GOT3 (cell line): ENCODE results near the gene HDHD2.

Experiments used
- DNase-seq: peaks from one replicate; lab custom pipeline; 2025; ENCODE audit warnings: mixed read lengths; lab: John Stamatoyannopoulos, UW

Gene HDHD2

DNA sequence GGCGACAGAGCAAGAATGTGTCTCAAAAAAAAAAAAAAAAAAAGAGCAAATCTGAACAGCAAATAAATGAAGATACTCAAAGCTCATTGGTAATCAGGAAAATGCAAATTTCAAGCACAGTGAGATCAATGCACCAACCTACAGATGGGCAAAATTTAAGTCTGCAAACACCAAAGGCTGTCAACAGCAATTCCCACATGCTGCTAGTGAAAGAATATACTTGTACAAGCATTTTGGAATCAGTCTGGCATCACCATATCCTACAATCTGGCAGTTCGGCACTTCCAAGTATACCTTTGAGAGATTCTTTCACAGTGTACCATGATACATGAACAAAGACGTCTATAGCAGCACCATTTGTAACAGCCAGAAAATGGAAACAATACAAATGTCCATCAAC, 4.1 kb downstream of the HDHD2 start:
- DNase-seq: no peak

DNA sequence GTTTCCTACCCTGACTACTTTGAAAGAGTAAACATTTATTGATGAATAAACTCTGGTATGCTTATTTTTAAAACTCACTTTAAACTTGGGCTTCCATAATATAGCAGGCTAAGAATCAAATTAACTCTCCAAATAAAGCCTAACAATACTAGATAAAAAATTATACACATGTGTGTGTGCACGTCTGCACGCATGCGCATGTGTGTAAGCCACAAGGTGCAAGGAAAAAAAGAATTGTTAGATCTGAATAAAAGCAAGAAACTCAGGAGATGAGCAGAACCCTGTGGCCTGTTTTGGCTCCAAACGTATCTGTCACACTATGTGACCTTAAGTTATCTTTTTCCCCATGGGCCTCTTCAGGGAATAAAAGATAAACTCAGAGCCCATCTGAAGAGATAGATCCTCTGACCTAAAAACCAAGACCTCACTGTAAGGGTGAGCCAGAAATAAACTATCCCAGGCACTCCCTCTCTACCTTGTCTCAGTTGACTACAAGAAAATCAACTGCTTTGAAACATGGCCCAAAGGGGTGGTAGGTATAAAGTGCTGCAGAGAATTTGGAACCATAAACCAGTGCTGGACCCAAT, 6.3 kb downstream of the HDHD2 start:
- DNase-seq: no peak

DNA sequence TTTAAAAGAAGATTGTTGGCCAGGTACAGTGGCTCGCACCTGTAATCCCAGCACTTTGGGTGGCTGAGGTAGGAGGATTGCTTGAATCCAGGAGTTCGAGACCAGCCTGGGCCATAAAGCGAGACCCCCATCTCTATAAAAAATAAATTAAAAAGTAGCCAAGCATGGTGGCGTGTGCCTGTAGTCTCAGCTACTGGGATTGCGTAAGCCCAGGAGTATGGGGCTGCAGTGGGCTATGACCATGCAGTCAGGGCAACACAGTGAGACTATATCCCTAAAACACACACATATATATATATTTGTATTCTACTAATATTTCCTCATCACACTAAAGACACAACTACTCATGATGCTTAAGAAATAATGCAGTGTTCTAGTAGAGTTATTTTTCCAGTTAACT, 7.1 kb downstream of the HDHD2 start:
- no peak for DNase-seq

DNA sequence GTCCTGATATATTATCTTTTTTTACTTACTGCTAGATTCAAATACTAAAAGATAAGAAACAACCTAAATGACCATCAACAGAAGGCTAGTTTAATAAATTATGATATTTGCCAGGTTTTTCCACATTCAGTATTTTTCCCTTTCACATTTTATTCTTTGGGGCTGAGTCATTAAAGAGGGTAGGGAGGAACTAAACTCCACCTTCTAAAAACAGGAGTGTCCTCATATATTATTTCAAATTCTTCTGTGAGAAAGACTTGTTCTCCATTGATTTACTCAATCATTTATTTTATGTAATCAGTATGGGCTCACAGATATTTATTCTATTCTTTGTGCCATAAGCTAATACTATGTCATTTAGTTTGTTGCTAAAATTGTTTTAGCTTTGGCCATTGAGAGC, 9.0 kb downstream of the HDHD2 start:
- DNase-seq: no peak

DNA sequence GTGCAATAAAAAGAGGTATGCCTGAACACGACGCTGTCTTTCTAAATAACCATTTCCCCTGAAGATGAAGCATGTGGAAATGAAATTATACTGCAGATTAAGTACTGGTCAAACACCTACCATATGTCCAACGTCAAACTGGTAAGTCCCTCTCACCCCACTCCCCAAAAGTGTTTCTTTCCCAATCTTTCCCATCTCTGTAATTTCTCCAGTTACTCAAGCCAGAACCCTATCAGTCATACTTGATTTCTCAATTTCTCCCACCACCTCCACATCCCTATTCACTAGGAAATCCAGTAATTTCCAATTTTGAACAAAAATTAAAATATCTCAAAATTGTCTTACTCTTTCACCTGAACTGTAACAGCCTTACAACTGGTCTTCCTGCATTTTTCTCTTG, 29.2 kb downstream of the HDHD2 start:
- no peak for DNase-seq

DNA sequence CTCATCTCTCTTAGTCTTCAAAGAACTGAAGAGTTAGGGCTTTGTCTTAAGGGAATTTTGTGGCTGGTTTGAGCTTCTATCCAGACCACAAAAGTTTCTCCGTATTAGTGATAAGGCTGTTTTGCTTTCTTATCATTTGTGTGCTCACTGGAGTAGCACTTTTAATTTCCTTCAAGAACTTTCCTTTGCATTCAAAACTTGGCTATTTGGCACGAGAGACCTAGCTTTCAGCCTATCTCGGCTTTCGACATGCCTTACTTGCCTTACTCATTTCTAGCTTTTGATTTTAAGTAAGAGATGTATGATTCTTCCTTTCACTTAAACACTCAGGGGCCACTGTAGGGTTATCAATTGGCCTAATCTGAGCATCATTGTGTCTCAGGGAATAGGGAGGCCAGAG, 29.9 kb downstream of the HDHD2 start:
- DNase-seq: no peak

DNA sequence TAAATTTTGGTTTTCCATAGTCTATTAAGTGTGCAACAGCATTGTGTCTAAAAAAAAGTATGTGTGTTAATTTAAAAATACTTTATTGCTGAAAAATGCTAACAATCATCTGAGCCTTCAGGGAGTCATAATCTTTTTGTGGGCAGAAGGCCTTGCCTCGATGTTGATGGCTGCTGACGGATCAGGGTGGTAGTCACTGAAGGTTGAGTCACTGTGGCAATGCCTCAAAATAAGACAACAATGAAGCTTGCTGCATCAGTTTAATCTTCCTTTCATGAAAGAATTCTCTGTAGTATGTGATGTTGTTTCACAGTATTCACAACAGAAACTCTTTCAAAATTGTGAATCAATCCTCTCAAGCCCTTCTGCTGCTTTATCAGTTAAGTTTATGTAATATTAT, 31.3 kb downstream of the HDHD2 start:
- no peak for DNase-seq

DNA sequence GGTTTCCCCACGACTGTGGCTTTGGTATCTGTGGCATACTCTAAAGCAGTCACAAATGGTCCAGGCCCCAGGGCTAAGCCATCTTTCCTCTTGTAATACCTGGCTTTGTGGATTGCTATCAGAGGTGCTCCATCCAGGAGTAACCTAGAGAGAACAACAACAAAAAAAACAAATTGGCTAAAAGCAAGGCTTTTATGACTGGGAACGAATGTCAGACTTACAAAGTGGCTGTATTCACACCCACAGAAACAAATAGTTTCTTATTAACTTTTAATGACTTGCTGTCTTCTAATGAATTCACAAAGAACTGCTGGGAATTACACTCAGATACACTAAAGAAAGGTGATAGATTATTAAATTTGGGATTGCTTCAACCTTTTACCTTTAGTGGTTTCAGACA, 35.1 kb downstream of the HDHD2 start:
- DNase-seq: no peak

DNA sequence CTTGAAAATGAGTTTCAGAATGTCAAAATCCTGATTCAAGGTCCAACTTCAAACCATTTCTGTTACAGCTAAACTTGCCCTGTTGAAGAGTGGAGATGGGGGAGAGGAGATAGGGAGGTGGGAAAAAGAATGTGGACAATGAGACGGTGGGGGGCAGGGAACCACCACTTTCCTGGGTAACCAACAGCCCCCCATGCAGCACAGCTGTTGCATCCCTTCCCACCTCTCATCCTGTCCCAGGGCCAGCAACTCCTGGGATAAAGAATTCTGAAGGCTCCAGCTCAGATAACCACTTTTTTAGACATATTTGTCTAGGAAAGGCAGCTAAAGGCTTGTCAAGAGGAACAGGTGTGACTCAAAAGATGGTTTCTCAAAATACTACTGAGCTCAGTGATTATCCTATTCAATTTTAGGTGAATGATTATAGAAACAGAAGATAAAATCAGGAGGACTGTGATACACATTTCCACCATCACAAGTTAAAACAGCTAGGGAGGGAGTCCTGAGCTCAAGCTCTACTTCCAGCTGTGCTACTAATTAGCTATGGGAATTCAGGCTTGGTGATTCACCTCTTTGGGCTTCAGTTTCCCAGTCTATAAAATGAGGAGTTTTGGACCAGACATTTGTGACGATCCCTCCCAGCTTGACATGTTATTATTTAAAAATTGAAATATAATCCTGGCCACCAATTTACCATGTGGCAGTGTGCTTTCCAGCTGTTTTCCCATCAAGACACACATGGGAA, 36.3 kb downstream of the HDHD2 start:
- DNase-seq: no peak

DNA sequence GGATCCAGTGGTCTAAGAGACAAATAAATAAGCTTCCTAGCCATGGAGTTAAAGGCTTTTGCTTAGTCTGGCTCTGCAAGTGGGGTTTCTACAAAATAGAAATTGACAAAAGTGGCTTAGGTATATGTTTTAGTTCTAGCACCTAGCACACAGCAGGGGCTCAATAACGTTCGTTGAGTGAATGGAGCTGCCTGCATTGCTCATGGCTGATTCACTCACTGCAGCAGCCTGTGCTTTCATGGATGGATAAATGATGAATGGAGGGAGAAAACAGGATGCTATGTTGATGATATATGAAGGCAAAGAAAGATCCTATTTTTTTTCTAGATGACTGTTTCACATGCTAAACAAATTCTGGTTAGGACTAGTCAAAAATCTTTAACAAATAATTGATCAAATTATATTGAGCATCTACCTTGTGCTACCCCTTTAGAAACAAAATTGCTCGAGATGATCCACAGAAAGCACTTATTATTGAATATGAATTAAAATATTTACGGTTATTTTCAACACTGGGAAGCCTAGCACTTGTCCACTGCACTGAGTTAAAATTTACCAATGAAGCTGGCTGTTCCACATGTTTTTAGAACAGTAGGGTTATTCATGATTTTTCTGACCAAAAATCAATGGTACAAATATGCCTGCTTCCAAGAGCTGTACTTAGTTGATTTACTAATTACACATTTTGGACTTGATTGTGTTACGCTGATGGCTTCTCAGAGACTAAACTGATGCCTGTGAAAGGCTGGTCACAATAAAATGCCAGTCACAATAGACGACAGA, 39.6 kb downstream of the HDHD2 start:
- DNase-seq: no peak

DNA sequence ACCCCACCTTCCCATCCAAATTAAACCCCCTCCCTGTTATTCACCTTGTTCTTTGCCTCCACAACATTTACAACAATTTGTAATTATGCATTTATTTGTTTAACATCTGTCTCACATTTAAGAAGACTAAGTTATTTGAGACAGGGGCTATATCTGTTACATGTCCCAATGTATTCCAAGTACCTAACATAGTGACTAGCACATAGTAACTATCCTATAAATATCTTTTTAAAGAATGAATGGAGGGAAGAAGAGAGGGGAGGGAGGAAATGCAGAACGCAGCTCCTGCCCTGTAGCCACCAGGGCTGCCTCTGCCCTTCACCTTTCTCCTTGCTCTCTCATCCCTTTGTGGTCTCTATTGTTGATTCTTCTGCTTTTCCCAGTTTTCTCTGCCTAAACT, 40.6 kb downstream of the HDHD2 start:
- no peak for DNase-seq

DNA sequence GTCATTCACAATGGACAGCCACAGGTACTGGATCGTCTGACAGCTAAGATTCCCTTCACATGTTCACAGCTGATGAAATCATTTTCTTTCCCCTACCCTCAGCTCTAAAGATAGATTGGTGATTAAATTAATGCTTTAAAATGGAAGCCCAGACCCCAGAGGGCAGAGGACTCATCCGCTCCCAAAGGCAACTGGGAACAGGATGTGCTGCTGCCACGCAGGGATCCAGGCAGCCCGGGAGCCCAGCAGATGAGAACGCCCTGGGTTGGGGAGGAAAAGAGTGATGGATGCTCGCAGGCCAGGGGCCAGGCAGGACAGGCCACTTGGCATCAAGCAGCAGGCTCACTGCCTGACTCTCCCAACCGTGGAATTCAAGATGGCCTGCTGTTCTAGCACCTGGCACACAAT, 41.3 kb downstream of the HDHD2 start:
- DNase-seq: no peak

DNA sequence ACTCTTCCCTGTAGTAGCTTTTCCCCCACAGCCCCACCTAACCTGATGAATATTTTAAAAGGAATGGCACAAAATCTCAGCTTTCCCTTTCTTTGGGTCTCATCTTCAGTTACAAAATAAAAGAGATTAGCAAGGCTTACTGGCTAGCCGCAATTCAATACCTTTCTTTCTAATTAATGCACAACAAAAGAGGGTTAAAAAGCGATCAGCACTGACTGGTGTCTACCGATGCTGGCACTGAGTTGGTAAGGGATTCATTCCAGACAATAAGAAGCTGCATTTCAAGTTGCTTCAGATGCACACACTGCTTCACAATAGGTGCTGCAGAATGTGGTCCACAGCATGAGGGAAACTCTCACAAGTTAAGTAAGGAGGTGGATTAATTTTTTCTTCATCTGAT, 41.9 kb downstream of the HDHD2 start:
- DNase-seq: no peak

DNA sequence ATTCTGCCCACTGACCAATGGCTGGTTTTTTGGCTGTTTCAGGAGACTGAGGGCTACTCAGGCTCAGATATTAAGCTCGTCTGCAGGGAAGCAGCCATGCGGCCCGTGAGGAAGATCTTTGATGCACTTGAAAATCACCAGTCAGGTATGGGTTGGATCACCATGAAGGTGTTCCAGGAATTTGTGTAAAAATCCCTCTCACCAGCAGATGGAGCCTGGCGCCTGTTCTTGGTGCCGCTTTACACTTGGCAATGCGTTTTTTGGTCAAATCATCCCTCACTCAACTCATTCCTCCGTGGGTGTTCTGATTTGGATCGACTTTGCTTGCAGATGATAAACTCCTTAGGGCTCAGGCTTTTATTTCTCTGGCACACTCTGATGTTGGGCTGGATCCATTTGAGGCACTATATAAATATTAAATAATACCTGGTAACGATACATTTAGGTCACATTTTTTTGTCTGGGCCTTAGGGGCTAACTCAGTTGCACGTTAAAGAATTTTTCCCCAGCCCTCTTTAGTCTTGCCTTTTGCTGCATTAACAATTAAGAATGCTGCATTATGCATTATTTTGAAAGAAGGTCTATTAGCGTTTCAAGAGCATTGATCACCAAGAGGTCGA, 50.0 kb downstream of the HDHD2 start:
- DNase-seq: no peak

DNA sequence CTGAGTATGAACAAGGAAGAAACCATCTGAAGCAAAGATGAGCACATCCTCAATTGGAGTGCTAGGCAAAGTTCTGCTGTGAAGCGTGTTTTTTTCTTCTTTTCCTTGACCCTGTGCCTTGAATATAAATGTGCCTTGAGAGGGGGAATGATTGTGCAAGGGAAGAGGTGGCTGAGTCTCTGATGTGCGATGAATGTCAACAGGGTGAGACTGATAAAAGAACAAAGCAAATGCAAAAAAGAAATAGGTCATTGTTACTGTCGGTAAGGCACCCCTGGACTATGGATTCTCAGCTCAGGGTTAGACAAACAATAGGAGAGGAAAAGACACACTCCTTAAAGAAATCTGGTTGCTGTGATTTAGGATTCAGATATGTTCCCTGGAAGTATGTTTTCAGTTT, 54.5 kb downstream of the HDHD2 start:
- no peak for DNase-seq

DNA sequence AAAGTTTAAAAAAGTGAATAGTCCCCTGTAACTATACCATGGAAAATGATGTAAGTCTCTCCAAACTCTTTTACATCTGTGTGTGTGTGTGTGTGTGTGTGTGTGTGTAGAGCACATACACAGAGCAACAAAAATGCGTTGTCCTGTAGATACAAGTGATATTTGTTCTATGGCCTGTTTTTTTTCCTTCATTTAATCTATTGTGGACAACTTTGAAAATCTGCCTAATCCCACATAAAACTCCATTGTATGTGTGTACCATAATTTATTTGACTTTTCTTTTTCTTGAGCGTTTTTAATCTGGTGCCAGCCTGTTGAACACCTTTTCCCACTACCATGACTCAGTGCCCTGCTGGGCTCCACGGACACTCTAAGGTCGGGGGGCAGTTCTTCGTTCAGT, 62.6 kb downstream of the HDHD2 start:
- no peak for DNase-seq

DNA sequence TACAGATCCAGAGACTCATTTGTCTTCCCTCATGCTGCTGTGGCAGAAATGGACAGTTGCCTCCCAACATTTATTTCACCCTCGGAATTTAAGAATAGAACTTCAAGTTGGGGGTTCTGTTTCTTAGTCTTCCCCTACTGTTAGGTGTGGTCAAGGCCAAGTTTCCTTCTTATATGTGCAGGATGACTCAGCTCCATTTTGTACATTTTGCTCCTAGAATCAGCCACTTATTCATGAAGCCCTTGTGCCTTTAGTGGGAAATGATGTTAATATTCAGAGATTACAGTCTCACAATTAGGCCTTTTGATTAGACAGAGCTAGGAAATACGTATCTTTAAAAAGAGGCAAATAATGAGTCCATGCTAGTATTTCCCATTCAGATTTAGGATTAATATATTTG, 68.7 kb downstream of the HDHD2 start:
- no peak for DNase-seq

DNA sequence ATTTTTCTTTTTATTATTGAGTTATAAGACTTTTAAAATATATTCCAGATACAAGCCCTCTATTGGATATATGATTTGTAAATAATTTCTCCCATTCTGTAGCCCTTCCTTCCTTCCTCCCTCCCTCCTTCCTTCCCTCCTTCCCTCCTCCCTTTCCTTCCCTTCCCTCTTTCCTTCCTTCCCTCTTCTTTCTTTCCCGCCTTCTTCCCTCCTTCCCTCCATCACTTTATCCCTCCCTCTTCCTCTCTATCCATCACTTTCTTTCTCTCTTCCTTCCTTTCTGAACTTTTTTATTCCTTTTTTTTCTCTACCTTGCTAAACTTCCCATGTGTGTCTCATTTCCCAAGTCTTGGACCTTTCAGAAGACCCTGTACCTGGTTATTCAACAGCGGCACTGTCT, 69.4 kb downstream of the HDHD2 start:
- no peak for DNase-seq

DNA sequence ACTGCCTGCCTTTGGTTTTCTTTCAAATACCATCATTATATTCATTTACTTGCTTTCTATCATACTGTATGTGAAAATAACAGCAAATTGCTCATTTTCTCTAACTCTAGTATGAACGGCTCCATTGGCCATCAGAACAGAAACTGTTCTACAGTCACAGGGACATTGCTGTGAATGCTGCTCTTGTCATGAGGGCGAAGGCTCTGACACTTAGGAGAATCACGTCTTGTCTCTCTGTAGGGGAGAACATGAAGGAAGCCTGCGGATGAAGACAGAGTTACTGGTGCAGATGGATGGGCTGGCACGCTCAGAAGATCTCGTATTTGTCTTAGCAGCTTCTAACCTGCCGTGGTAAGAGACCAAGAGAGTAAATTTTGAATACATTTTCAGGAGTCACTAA, 73.2 kb downstream of the HDHD2 start:
- no peak for DNase-seq

DNA sequence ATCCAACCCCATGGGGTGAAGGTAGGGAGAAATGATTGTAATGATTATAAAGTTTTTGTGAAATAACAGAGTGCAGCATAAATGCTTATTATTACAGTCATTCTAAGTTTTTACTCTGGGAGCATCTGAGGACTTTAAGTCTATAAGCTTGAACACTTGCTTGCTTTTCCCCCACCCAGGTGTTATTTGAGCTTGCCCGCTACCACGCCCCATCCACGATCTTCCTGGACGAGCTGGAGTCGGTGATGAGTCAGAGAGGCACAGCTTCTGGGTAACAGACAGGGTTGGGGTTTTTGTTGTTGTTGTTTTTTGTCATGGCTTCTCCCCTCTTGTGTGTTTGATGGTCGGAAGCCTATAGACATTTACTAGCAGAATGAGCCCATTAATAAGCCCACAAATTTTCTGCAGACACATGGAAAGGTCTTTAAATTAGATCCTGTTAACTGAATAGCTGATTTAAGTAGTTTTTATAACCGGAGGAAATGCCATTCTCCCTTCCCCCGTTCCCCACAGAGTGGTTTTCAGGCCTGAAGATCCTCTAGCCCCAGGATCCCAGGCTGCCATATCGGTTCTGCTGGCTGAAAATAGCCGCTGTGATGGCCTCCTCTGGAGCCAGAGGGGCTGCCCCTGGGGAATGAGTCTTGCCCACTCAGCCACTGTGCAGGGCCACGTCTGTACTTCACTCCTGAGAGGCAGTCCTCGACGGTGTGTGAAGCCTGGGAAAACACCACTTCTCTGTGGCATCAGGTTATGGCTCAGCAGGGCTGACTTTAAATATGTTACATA, 75.0 kb downstream of the HDHD2 start:
- no peak for DNase-seq

DNA sequence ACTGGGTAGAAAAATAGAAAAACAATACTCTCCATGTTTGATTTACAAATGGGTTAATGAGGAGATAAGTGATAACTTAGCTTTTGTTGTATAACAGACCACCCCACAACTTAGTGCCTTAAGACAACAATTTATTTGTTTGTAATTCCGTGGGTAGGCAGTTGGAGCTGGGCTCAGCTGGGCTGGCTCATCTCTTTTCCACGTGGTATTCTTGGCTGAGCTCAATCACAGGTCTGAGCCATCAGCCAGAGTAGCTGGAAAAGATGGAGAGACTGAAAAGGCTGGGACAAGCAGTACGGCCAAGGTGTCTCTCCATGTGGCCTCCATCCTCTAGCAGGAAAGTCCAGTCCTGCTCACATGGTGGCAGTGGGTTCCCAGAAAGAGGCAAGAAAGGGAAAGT, 82.7 kb downstream of the HDHD2 start:
- DNase-seq: no peak

DNA sequence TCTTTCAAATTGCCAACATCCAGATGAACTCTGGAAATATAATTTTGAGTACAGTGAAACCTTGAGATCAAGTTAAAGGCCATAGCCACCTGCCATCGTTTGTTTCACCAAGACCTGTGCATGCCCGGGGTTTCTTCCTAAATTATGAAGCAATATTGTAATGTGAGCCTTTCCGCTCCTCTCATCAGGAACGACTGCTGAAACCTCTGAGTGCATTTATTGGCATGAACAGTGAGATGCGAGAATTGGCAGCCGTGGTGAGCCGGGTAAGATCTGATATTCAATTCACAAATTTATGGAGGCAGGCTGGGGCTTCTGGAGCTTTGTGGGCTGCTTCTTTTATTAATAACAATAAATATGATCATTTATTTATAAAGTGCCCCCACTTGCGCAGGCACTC, 87.2 kb downstream of the HDHD2 start:
- DNase-seq: no peak
